Measurements from ENCODE around the gene ZSCAN1. TPM values are rescaled to one million over a fixed set of nuclear protein-coding genes. Genes with fewer than 3 reads are reported as not detected.

The ZSCAN1 gene
- total and polyA plus RNA-seq, 2 experiments from 2014 or later: 0.33 to 1.1 TPM

DNA sequence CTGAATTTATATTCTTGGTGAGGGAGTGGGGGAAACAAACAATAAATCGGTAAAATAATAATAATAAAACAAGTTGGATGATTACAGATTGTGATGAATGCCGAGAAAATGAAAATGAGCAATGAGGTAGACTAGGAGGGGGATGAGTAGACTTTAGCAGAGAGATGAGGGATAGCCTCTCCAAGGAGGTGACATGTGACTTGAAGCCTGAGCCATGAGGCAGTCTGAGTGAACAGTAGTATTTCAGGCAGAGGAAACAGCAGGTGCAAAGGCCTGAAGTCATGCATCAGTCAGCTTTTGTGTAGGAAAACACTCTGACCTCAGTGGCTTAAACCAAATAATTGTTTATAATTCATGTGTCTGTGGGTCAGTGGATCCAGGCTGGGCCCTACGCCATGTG is 29.9 kb downstream of the ZSCAN1 start:
- H3K79me2 ChIP-seq: no peaks in the 10 kb centered on the region
- H4K20me1 ChIP-seq (ENCODE audit: insufficient read depth, poor library complexity, severe bottlenecking): no peaks in the 10 kb centered on the region
- no peaks in the 10 kb centered on the region for H3K9me2 ChIP-seq (replicated peaks; ENCODE audit: insufficient read depth)
- 94% methylated on average over 3 of the region's 3 CpGs for WGBS (ENCODE audit: low lambda C conversion rate, missing lambda C conversion rate)
- H2AFZ ChIP-seq: no peak overlapping the region
- H3K36me3 ChIP-seq (replicated peaks; ENCODE audit: insufficient read depth, low read depth): no peaks in the 10 kb centered on the region
- H3K4me3 ChIP-seq: no peak overlapping the region
- peaks cover 7% of the 10 kb centered on the region for H3K4me1 ChIP-seq (ENCODE audit: insufficient read depth)
- no peak for DNase-seq (ENCODE audit: low spot score)
- no peak overlapping the region for H3K4me2 ChIP-seq
- H3K27ac ChIP-seq: no peak overlapping the region
- H3K9me3 ChIP-seq (ENCODE audit: low read depth): peaks cover 22% of the 10 kb centered on the region
- no peaks in the 10 kb centered on the region for H3K27me3 ChIP-seq
- TF ChIP-seq EZH2phosphoT487 (IDR thresholded peaks at IDR 0.05; ENCODE audit: low read depth, severe bottlenecking, unreplicated experiment) (no peak), CTCF (IDR thresholded peaks at IDR 0.05; ENCODE audit: poor library complexity) (no peak), EZH2 (IDR thresholded peaks at IDR 0.05; ENCODE audit: borderline replicate concordance) (no peak)

DNA sequence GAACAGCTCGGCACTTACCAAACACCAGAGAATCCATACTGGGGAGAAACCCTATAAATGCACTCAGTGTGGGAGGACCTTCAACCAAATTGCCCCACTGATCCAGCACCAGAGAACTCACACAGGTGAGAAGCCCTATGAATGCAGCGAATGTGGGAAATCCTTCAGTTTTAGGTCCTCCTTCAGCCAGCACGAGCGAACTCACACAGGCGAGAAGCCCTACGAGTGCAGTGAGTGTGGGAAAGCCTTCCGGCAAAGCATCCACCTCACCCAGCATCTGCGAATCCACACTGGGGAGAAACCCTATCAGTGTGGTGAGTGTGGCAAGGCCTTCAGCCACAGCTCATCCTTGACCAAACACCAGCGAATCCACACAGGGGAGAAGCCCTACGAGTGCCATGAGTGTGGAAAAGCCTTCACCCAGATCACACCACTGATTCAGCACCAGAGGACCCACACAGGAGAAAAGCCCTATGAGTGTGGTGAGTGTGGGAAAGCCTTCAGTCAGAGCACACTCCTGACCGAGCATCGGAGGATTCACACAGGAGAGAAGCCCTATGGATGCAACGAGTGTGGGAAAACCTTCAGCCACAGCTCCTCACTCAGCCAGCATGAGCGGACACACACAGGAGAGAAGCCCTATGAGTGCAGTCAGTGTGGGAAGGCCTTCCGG is 33.6 kb downstream of the ZSCAN1 start:
- H3K27me3 ChIP-seq: no peaks in the 10 kb centered on the region
- WGBS (ENCODE audit: low lambda C conversion rate, missing lambda C conversion rate): 93% methylated on average over 15 of the region's 15 CpGs
- no peaks in the 10 kb centered on the region for H3K4me1 ChIP-seq (ENCODE audit: insufficient read depth)
- H3K79me2 ChIP-seq: no peaks in the 10 kb centered on the region
- no peaks in the 10 kb centered on the region for H3K9me2 ChIP-seq (replicated peaks; ENCODE audit: insufficient read depth)
- TF ChIP-seq CTCF (IDR thresholded peaks at IDR 0.05; ENCODE audit: poor library complexity): no peak
- TF ChIP-seq EZH2 (IDR thresholded peaks at IDR 0.05; ENCODE audit: borderline replicate concordance): no peak
- no peak for TF ChIP-seq EZH2phosphoT487 (IDR thresholded peaks at IDR 0.05; ENCODE audit: low read depth, severe bottlenecking, unreplicated experiment)
- H3K4me3 ChIP-seq: no peak overlapping the region
- no peak overlapping the region for H3K4me2 ChIP-seq
- no peak overlapping the region for H3K27ac ChIP-seq
- no peak for DNase-seq (ENCODE audit: low spot score)
- peaks cover 25% of the 10 kb centered on the region for H3K9me3 ChIP-seq (ENCODE audit: low read depth)
- no peaks in the 10 kb centered on the region for H3K36me3 ChIP-seq (replicated peaks; ENCODE audit: insufficient read depth, low read depth)
- H2AFZ ChIP-seq: no peak overlapping the region
- no peaks in the 10 kb centered on the region for H4K20me1 ChIP-seq (ENCODE audit: insufficient read depth, poor library complexity, severe bottlenecking)

DNA sequence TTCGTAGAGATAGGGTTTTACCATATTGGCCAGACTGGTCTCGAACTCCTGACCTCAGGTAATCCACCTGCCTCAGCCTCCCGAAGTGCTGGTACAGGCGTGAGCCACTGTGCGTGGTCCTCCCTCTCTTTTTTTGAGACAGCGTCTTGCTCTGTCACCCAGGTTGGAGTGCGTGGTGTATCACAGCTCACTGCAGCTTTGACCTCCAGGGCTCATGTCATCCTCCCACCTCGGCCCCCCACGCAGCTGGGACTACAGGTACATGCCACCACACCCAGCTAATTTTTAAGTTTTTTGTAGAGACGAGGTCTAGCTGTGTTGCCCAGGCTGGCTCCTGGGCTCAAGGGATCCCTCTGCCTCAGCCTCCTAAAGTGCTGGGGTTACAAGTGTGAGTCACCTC is 46.0 kb downstream of the ZSCAN1 start:
- DNase-seq (ENCODE audit: low spot score): no peak
- Histone ChIP-seq H3K4me3 (no peak overlapping the region), H3K79me2 (no peaks in the 10 kb centered on the region), H4K20me1 (ENCODE audit: insufficient read depth, poor library complexity, severe bottlenecking) (no peaks in the 10 kb centered on the region), H3K27me3 (no peaks in the 10 kb centered on the region), H3K4me2 (no peak overlapping the region), H3K4me1 (ENCODE audit: insufficient read depth) (no peaks in the 10 kb centered on the region), H3K27ac (no peak overlapping the region), H3K9me2 (replicated peaks; ENCODE audit: insufficient read depth) (no peaks in the 10 kb centered on the region), H3K9me3 (ENCODE audit: low read depth) (peaks cover 8% of the 10 kb centered on the region), H2AFZ (no peak overlapping the region), H3K36me3 (replicated peaks; ENCODE audit: insufficient read depth, low read depth) (no peaks in the 10 kb centered on the region)
- WGBS (ENCODE audit: low lambda C conversion rate, missing lambda C conversion rate): 91% methylated on average over 10 of the region's 10 CpGs
- no peak for TF ChIP-seq EZH2 (IDR thresholded peaks at IDR 0.05; ENCODE audit: borderline replicate concordance)
- no peak for TF ChIP-seq CTCF (IDR thresholded peaks at IDR 0.05; ENCODE audit: poor library complexity)
- TF ChIP-seq EZH2phosphoT487 (IDR thresholded peaks at IDR 0.05; ENCODE audit: low read depth, severe bottlenecking, unreplicated experiment): no peak
